ENCODE measurements around the gene RAB37.

DNA sequence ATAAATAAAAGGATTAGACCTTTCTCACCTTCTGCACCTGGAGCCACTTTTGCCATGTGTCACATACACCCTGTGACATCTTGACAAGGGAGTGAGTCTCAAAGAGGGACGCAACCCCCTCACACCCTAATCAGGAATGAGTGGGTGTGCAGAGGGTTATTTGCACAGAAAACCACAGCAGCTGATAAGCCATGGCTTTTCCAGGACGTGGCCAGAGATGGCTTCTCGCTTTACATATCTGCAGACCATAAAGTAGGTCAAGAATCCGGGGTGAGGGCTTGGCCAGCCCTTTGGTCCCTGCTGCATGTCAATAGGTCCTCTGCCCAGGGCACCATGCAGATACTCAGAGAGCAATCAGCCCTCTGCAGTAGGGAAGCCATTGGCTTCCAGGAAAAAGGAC is 21.9 kb upstream of the RAB37 start:
- TF ChIP-seq, protein P1, sequence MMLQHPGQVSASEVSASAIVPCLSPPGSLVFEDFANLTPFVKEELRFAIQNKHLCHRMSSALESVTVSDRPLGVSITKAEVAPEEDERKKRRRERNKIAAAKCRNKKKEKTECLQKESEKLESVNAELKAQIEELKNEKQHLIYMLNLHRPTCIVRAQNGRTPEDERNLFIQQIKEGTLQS (IDR thresholded peaks at IDR 0.05) = no peak
- TF ChIP-seq, protein P1 (CRISPR knock-in tag; conservative IDR thresholded peaks at IDR 0.05) = no peak
- TF ChIP-seq, protein P2, sequence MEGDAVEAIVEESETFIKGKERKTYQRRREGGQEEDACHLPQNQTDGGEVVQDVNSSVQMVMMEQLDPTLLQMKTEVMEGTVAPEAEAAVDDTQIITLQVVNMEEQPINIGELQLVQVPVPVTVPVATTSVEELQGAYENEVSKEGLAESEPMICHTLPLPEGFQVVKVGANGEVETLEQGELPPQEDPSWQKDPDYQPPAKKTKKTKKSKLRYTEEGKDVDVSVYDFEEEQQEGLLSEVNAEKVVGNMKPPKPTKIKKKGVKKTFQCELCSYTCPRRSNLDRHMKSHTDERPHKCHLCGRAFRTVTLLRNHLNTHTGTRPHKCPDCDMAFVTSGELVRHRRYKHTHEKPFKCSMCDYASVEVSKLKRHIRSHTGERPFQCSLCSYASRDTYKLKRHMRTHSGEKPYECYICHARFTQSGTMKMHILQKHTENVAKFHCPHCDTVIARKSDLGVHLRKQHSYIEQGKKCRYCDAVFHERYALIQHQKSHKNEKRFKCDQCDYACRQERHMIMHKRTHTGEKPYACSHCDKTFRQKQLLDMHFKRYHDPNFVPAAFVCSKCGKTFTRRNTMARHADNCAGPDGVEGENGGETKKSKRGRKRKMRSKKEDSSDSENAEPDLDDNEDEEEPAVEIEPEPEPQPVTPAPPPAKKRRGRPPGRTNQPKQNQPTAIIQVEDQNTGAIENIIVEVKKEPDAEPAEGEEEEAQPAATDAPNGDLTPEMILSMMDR (IDR thresholded peaks at IDR 0.05 in 2 of 3, conservative IDR thresholded peaks at IDR 0.05 in 1 of 3; ENCODE audit: insufficient read depth in 2 of 3, low read depth in 1 of 3, low read length in 3 of 3) = no peak
- TF ChIP-seq TEAD2 (tag; IDR thresholded peaks at IDR 0.05) (no peak), CEBPG (CRISPR knock-in tag; IDR thresholded peaks at IDR 0.05) (no peak), CEBPG (tag; conservative IDR thresholded peaks at IDR 0.05 in 1 of 2, IDR thresholded peaks at IDR 0.05 in 1 of 2) (no peak), POLR2B (IDR thresholded peaks at IDR 0.05; ENCODE audit: low read depth, partially characterized antibody) (no peak), E2F5 (CRISPR knock-in tag; IDR thresholded peaks at IDR 0.05) (no peak), MAZ (CRISPR knock-in tag; conservative IDR thresholded peaks at IDR 0.05 in 1 of 2, IDR thresholded peaks at IDR 0.05 in 1 of 2) (peak; percentile 21 to 83; a peak in 3 of 4 replicates)

Measured in K562 (cell line).